K562 (cell line): ENCODE results near the gene KRTAP5-4. TPM values are rescaled to one million over a fixed set of nuclear protein-coding genes. Genes with fewer than 3 reads are reported as not detected.

Source experiments
- FOXO4 ChIP-seq: fragments of 450-650 bp; formaldehyde crosslinking; IDR thresholded peaks from 2 replicates; pipeline ENCODE4 v1.4.0; 2020; ENCODE audit warnings: mild to moderate bottlenecking, moderate library complexity
- NR3C1 ChIP-seq: sonication (generic); formaldehyde crosslinking; IDR thresholded peaks from 2 replicates; pipeline ENCODE4 v1.8.1; 2022; ENCODE audit warnings: missing genetic modification reagents
- POLR2B ChIP-seq: fragments of 450-650 bp; IDR thresholded peaks from 2 replicates; pipeline ENCODE4 v1.6.1; 2018; ENCODE audit warnings: low read depth; ENCODE audit not compliant: partially characterized antibody
- ZNF407 ChIP-seq: fragments of 450-650 bp; IDR thresholded peaks from 2 replicates; pipeline ENCODE4 v1.6.1; 2016; ENCODE audit warnings: low read depth
- polyA plus RNA-seq, 8 experiments: library from polyadenylated mRNA; depleted of rRNA in 4 of 8; stranded (reverse) in 5 of 8; unstranded in 3 of 8; fragments of >200 nt; fragmentation: Nextera tagmentation in 2 of 8; fragmentation: Illumina TruSeq in 1 of 8; extraction: Ambion mirVana in 2 of 8; extraction: Trizol in 1 of 8; gene quantifications; 2 replicates each; pipeline versions ENCODE4 v1.2.1 to v1.2.3, GENCODE V29; 2011 to 2014; ENCODE audit warnings: inconsistent platforms in 1 of 8, missing spikeins in 1 of 8
- total RNA-seq, 7 experiments: library from RNA; depleted of rRNA in 6 of 7; stranded (reverse); fragments of >200 nt in 6 of 7; fragmentation: Illumina TruSeq in 2 of 7; extraction: Trizol in 2 of 7; gene quantifications; 2 replicates each; pipeline versions ENCODE4 v1.2.1 to v1.2.3, GENCODE V29; 2011 to 2021; ENCODE audit warnings: low replicate concordance in 1 of 7

The KRTAP5-4 gene
- total and polyA plus RNA-seq, 9 of the 15 experiments (the other 6 are each of a cell fraction or from before 2014, with no cell fraction given): not detected

GRCh38 chr11:1659506-1659905, 37.6 kb upstream of the KRTAP5-4 start (continued):
- TF ChIP-seq ZNF407 (no peak), POLR2B (no peak), NR3C1 (CRISPR knock-in tag) (no peak), FOXO4 (no peak)
